IPS DF 4.7 (cell line): ENCODE measurements around the gene RAP1GAP2.
"Not testable (repeated sequence)": the region's sequence is repeated elsewhere in the genome, so short reads cannot be mapped to it uniquely, and the experiment has no call there.

Source experiments
- DNase-seq: peaks from one replicate; pipeline ENCODE4 v3.0.0-alpha.2; 2013; ENCODE audit warnings: low spot score; ENCODE audit errors: extremely low read depth

Gene RAP1GAP2

DNA sequence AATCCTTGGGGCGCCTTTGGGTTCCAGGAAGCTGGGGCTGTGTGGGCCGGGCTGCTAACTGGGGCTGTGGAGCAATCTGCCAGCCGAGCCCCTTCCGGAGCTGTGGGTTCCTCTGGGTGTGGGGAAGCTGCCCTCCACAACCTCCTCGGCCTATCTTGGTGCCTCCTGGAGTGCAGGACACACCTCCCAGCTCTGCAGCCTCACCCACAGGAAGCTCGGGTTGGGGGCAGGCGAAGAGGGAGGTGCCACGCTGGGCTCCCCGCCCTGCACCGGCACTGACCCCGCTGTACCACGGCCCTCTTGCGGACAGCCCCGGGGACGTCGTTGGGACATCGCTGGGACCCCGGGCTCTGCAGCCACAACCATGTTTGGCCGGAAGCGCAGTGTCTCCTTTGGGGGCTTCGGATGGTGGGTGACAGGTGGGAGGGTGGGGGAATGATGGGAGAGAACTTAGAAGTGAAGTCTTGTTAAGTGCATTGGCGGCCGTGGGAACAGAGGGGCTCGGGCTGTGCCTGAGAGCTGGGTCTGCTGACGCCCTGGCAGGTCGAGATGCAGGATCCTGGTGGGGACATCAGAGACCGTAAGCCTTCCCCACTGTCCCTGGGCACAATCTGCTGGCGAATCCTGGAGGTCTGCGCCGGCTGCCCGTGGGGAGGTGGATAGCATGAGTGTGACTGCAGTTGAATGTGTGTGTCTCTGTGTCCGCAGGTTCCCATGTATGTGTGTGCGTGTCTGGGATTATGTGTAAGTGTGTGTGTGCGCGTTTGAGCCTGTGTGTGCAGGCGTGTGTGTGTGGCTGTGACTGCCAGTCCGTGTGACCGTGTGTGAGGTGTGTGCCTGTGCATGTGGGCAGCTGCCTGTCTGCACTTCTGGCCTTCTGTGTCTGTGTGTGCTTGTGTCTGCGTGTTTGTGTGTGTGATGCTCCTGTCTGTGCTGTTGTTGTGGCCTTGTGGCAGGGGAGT, at the start of gene RAP1GAP2:
Gene RAP1GAP2 (plus strand): TSS at position 275 of the 962 bp plus-strand sequence. CDS start 90 bp downstream, at position 365.
- DNase-seq, result no peak

DNA sequence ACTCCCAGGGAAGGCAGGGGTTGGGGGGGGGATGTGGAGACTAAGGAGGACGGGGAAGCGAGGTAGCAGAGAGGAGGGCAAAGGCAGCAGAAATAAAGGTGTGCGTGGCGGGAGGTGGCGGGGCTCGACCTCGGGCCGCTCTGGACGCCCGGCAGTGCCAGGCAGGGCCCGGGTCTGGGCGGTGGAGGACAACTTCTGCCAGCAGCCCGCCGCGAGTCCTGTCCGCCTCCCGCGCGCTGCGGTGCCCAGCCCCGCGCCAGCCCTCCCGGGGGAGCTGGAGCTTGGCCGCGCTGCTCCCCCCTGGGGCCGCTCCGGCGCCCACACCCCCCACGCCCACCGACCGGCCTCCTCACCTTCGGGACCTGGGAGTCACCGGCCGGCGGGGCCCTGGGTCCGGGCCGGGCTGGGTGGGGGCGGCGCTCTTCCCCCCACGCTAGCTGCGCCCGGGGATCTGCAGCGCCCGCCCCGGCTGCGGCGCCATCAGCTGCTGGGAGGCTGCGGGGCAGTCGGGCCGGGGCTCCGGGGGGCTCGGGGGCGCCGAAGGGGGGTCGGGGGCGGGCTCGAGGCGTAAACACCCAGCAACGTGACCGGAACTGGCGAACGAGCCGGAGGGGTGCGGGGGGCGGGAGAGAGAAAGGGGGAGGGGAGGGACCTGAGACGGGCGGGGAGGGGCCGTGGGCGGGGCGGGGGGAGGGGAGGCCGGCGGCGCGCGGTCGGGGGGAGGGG, 47.0 kb upstream of the RAP1GAP2 start, which contains the start of gene CCDC92B:
Gene CCDC92B (minus strand): TSS at position 595 of the 726 bp plus-strand sequence. CDS start 14,507 bp downstream, outside the sequence.
- DNase-seq, result no peak

DNA sequence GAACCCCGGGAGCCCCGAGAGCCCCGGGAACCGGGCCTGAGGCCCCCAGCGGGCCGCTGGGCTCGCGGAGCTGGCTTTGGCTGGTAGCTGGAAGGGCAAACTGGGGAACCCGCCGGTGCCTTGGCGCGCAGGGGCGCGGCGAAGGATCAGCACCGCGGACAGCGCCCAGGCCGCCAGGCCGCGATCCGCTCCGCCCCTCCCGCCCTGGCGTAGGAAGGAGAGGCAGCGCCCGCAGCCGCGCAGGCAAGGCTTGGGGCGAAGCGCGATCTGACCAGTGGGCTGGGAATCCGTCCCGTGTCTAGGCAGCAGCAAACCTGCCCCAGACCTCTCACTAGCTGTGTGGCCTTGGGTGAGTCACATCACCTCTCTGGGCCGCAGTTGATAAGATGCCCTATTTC, 46.5 kb upstream of the RAP1GAP2 start:
- DNase-seq, result no peak

- DNase-seq, result no peak
These were observed 45.5 kb upstream of the RAP1GAP2 start for GRCh38 chr17:2750721-2751120.

DNA sequence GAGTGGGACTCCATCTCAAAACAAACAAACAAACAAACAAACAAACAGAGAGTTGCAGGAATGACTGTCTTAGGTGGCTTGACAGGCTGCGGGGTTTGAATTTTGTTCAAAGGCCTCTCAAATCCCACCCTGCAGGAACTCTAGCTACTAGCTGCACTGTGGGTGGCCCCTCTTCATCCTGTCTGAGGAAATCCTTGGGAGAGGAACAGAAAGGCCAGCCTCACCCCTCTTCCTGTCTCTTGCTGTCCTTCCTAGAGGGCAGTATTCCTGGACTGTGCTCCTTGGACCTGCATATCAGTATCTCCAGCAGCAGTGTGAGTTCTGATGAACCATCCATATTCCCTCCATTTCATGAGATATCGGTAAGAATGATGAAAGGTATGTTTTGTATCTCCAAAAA, 44.7 kb upstream of the RAP1GAP2 start:
- DNase-seq, result no peak

- DNase-seq, result no peak
These were observed 40.1 kb upstream of the RAP1GAP2 start for GRCh38 chr17:2755891-2756724.

DNA sequence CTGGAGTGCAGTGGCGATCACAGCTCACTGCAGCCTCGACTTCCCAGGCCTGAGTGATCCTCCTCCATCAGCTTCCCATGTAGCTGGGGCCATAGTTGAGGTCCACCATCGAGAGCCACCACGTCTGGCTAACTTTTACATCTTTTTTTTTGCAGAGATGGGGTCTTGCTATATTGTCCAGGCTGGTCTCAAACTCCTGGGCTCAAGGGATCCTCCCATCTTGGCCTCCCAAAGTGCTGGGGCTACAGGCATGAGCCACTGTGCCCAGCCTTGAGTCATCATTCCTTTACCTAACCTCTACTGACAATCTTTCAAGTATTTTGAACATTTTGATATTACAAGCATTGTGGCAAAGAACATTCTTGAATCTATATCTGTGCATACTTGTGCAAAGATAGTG, 37.4 kb upstream of the RAP1GAP2 start:
- no peak for DNase-seq

- no peak for DNase-seq
These were observed 26.1 kb upstream of the RAP1GAP2 start for GRCh38 chr17:2770129-2770528.

- no peak for DNase-seq
These were observed 21.0 kb upstream of the RAP1GAP2 start for GRCh38 chr17:2775206-2775605.

DNA sequence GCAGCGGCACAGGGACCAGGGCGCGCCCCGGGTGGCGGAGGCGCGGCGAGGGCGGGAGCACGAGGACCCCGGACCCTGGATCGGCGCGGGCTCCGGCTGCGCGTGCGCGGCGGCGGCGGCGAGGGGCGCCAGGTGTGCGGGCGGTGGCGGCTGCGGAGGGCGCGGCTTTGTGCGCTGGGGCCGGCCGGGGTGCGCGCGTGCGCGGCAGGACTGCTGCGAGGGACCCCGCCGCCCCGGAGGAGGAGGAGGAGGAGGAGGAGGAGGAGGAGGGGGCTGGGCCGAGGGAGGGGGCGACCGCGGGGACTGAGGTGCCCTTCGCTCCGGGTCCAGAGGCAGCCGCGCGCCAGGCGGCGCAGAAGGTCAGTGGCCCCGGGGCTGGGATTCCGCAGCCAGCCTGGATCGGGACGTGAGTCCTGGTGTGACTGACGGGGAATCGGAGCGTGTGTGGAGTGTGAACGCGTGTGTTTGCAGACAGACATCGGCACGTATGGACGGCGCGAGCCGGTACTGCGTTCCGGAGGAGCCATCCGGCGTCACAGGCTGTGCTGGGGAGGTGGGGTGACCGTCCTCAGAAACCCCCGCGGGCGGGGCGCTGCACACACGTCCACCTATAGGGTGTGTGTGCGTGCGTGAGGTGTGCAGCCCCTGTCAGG, 19.5 kb upstream of the RAP1GAP2 start:
- no peak for DNase-seq

DNA sequence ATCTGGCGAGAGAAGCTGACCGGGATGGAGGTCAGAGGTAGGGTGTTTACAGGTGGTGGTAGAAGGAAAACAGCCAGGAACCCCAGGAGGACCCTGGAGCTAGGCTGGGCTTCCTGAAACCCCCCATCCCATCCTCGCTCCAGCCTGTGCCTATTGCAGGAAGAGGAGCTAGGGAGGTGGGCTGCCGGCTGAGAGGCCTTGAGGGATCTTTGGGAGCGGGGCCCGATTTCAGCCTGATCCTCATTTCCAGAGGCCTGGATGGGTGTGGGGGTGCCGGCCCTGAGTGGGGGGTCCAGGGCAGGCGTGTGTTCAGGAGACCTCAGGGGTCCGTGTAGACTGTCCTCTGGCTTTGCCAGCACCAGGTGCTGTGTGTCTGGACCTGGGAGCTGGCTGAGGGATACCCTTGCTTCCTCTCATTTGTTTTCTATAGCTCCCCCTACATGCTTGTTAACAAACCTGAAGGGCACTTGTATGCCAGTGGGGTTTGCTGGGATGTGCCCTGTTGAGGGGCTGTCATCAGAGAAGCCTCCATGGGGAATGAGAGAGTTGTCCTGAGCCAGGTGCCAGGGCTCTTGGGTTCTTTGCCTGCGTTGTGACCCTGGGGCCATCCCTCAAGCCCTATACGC, 18.9 kb upstream of the RAP1GAP2 start:
- no peak for DNase-seq

DNA sequence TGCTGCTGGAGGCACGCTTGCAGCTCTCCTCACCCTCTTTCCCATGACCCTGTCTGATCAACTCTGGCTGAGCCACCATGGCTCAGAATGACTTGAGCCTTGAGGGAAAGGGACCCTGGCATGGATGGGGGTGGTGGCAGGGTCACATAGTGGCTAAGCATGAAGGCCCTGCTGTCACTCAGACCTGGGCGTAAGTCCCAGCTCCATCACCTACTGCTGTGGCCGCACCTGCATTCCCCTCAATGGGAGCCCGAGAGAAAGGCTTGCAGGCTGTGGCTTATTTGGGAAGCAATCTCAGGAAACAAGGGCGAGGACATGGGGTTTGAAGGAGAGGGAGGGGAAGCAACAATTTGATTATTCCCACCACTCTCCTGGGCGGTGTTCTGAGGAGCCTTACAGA, 17.7 kb upstream of the RAP1GAP2 start:
- no peak for DNase-seq

DNA sequence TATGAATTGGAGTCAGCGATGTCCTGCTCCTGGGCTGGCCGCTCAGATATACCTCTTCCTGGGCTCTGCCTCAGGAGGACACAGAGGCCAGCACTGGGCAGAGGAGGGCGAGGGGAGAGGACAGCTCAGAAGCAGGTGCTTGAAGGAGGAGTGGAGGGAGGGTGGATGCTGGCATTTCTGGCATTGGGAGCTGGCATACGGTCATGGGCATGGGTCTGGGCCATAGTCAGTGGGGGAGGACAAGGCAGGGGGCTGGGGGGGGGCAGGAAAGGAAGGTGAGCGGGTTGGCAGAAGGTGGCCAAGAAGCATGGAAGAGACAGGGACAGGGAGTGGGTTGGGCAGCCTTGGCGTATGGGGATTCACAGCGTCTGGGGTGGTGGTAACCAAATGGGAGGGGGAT, 16.7 kb upstream of the RAP1GAP2 start:
- no peak for DNase-seq

DNA sequence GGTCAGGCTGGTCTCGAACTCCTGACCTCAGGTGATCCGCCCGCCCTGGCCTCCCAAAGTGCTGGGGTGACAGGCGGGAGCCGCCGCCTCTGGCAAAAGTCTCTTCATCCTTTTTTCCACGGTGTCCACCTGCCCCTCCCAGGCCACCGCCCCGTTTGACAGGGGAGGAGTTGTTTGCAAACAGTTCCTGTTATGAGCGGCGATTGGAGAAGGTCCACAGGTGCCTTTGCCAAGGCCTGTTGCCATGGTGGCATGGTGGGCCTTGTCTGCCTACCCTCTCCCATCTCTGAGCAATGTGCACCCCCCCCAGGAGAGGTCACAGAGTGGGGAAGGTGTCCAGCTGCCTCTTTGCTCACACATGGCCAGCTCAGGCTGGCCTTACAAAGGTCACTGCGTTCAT, 16.0 kb upstream of the RAP1GAP2 start:
- DNase-seq, result no peak

GRCh38 chr17:2780931-2781454, 15.2 kb upstream of the RAP1GAP2 start:
- DNase-seq, result no peak

DNA sequence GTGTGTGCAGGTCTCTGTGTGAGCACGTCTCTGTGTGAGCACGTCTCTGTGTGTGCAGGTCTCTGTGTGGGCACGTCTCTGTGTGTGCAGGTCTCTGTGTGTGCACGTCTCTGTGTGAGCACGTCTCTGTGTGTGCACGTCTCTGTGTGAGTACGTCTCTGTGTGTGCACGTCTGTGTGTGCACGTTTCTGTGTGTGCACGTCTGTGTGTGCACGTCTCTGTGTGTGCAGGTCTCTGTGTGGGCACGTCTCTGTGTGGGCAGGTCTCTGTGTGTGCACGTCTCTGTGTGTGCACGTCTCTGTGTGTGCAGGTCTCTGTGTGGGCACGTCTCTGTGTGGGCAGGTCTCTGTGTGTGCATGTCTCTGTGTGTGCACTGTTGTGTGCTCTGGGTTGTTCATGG, 14.6 kb upstream of the RAP1GAP2 start:
- DNase-seq, result not testable (repeated sequence)

DNA sequence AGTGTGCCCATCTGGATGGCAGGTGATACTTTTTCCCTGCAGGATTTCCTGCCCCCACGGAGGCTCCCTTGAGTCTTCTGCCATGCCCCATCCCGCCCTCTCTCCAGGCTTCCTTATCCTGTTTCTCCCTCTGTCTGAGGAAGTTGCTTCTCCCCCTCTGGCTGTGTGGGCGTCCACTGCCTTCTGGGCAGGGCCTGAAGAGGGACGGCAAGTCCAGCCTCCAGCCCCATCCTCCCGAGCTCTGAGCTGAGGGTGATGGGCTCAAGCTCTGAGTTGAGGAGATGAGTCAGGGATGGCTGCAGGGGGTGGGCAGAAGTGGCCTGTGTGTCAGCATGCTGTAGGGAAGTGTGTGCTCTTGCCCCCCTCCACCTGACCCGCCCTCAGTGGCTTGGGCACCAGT, 14.2 kb upstream of the RAP1GAP2 start:
- no peak for DNase-seq

- no peak for DNase-seq
These were observed 12.8 kb upstream of the RAP1GAP2 start for GRCh38 chr17:2783310-2784030.

DNA sequence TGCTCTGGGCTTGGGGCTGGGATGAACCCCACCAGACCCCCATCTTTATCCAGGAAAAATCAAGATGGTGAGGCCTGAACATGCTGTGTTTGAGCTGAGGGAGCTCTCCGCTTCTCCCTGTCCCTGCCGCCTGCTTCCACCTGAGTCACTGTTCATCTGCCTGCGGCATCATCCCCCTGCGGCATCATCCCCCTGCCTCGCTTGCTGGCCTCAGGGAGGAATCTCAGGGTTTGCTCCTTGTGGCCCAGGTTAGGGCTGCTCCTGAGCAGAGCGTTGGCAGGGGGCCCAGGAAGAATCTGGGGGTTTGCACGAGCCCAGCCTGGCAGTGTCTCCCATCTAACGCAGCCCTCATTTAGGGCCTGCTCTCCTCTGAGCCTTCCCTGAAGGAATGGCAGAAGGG, 11.4 kb upstream of the RAP1GAP2 start:
- DNase-seq, result no peak

DNA sequence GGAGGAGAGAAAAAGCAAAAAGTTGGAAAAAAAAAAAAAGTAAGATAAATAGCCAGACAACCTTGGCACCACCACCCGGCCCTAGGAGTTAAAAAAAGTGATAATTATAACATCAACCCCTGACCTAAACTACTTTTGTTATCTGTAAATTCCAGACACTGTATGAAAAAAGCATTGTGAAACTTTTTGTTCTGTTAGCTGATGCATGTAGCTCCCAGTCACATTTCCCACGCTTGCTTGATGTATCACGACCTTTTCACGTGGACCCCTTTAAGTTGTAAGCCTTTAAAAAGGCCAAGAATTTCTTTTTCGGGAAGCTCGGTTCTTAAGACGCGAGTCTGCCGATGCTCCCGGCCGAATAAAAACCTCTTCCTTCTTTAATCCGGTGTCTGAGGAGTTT, 10.9 kb upstream of the RAP1GAP2 start:
- DNase-seq, result not testable (repeated sequence)
